GM23248 (cell line): ENCODE measurements around the gene SNX7.

Experiments
- EZH2 ChIP-seq: fragments of 200-600 bp; sonication (generic); IDR thresholded peaks from 2 replicates; pipeline ENCODE4 v1.6.1; 2018; ENCODE audit warnings: antibody characterized with exemption, mild to moderate bottlenecking; ENCODE audit not compliant: insufficient read depth, poor library complexity, severe bottlenecking
- EZH2phosphoT487 ChIP-seq: fragments of 200-600 bp; sonication (generic); IDR thresholded peaks from 2 replicates; pipeline ENCODE4 v1.6.1; 2018; ENCODE audit warnings: antibody characterized with exemption, moderate library complexity, mild to moderate bottlenecking, low read depth; ENCODE audit not compliant: insufficient read depth

- no peak for TF ChIP-seq EZH2
- TF ChIP-seq EZH2phosphoT487, result no peak
Measured at GRCh38 chr1:98653123-98653522, 8.4 kb upstream of the SNX7 start.
